Thyroid gland (tissue), 4 donors: ENCODE results near the gene PRR14. TPM values are rescaled to one million over a fixed set of nuclear protein-coding genes. Genes with fewer than 3 reads are reported as not detected.

Source experiments
- DNase-seq, 2 donors: peaks; one replicate each; pipeline ENCODE4 v3.0.0-alpha.2; 2019
- H3K27ac ChIP-seq, 3 donors: fragments of 200-600 bp; sonication (generic); 1 replicate in 2 of 3; 2 replicates in 1 of 3; pipeline ENCODE4 v1.5.1; 2016 to 2019; ENCODE audit warnings: mild to moderate bottlenecking in 1 of 3, moderate library complexity in 1 of 3
- H3K27me3 ChIP-seq: fragments of 200-600 bp; sonication (generic); one replicate; pipeline ENCODE4 v1.5.1; 2019
- H3K36me3 ChIP-seq, 2 donors: fragments of 200-600 bp; sonication (generic); one replicate each; pipeline ENCODE4 v1.5.1; 2016 to 2019
- H3K4me1 ChIP-seq, 2 donors: fragments of 200-600 bp; sonication (generic); one replicate each; pipeline ENCODE4 v1.5.1; 2017 to 2019
- H3K4me3 ChIP-seq, 3 donors: fragments of 200-600 bp; sonication (generic); replicated peaks in 1 of 3; 1 replicate in 2 of 3; 2 replicates in 1 of 3; pipeline ENCODE4 v1.5.1; 2016; ENCODE audit warnings: mild to moderate bottlenecking in 1 of 3
- H3K9me3 ChIP-seq: fragments of 200-600 bp; sonication (generic); one replicate; pipeline ENCODE4 v1.5.1; 2017
- CTCF ChIP-seq, 6 experiments: fragments of 200-600 bp in 3 of 6; fragments of 450-650 bp in 3 of 6; sonication (generic) in 3 of 6; IDR thresholded peaks; one replicate each; pipeline ENCODE4 v1.5.1; 2016 to 2019; ENCODE audit warnings: antibody characterized with exemption in 6 of 6, mild to moderate bottlenecking in 2 of 6, inconsistent platforms in 1 of 6, moderate library complexity in 1 of 6
- POLR2A ChIP-seq, 2 donors: fragments of 450-650 bp; IDR thresholded peaks; one replicate each; pipeline ENCODE4 v1.6.1; 2017; ENCODE audit warnings: antibody characterized with exemption in 2 of 2, mild to moderate bottlenecking in 2 of 2, moderate library complexity in 1 of 2
- WGBS, 2 donors: methylation state at CpG; one replicate each; pipeline ENCODE4 v1.1.5; 2017; 5-methylcytosine and 5-hydroxymethylcytosine counted together
- intact Hi-C: fragments of 100-400 bp; cut with DNase I; formaldehyde crosslinking; loops from one replicate; pipeline ENCODE4 v1.15.1; 2023
- total RNA-seq, 4 donors: library from RNA; depleted of rRNA; stranded (reverse); fragments of >200 nt; gene quantifications; one replicate each; pipeline ENCODE4 v1.2.3, GENCODE V29; 2016

PRR14 gene
- total RNA-seq, 4 donors from 2014 or later = 26.5 to 44.7 (median 34.7) TPM

- Histone ChIP-seq H3K27me3 (no peaks in the 10 kb centered on the region), H3K4me3 (no peak overlapping the region), H3K27ac (no peak overlapping the region), H3K9me3 (no peaks in the 10 kb centered on the region), H3K36me3 (peaks cover 32 to 37% of the 10 kb centered on the region in 2 donors), H3K4me1 (peaks cover 0 to 9% of the 10 kb centered on the region in 2 donors)
- TF ChIP-seq POLR2A (IDR thresholded peaks at IDR 0.05) (no peak), CTCF (IDR thresholded peaks at IDR 0.05) (no peak)
- no peak for DNase-seq
- 92 to 95% methylated on average over 42 to 49 of the region's 49 CpGs for WGBS, 2 donors
- intact Hi-C loops = loop anchor here (10.0 kb wide), 1 partner anchor 160 kb away; the partner anchor contains the start of gene SEPHS2
These were observed 46.3 kb upstream of the PRR14 start for GRCh38 chr16:30604316-30604947.

GRCh38 chr16:30605158-30605557 is 45.6 kb upstream of the PRR14 start:
- WGBS, 2 donors = 84 to 97% methylated on average over 13 to 15 of the region's 15 CpGs
- intact Hi-C loops = loop anchor here (10.0 kb wide), 1 partner anchor 160 kb away; the partner anchor contains the start of gene SEPHS2
- Histone ChIP-seq H3K4me1 (peaks cover 0 to 9% of the 10 kb centered on the region in 2 donors), H3K9me3 (no peaks in the 10 kb centered on the region), H3K27ac (no peak overlapping the region), H3K4me3 (no peak overlapping the region), H3K36me3 (peaks cover 32 to 37% of the 10 kb centered on the region in 2 donors), H3K27me3 (no peaks in the 10 kb centered on the region)
- DNase-seq = no peak
- TF ChIP-seq POLR2A (IDR thresholded peaks at IDR 0.05) (no peak), CTCF (IDR thresholded peaks at IDR 0.05) (no peak)

GRCh38 chr16:30606004-30606403 is 44.8 kb upstream of the PRR14 start:
- TF ChIP-seq CTCF (IDR thresholded peaks at IDR 0.05) (no peak), POLR2A (IDR thresholded peaks at IDR 0.05) (no peak)
- no peaks in the 10 kb centered on the region for H3K27me3 ChIP-seq
- 93 to 98% methylated on average over 3 of the region's 3 CpGs for WGBS, 2 donors
- no peaks in the 10 kb centered on the region for H3K9me3 ChIP-seq
- H3K4me1 ChIP-seq = peaks cover 0 to 9% of the 10 kb centered on the region in 2 donors
- peaks cover 32 to 37% of the 10 kb centered on the region in 2 donors for H3K36me3 ChIP-seq
- DNase-seq = no peak
- intact Hi-C loops = loop anchor here (10.0 kb wide), 1 partner anchor 161 kb away; the partner anchor contains the start of gene SEPHS2
- no peak overlapping the region for H3K4me3 ChIP-seq
- H3K27ac ChIP-seq = no peak overlapping the region

- DNase-seq = peak; percentile 59 to 60
These were observed 41.5 kb upstream of the PRR14 start for GRCh38 chr16:30609002-30609925.

More at GRCh38 chr16:30609002-30609925, 41.5 kb upstream of the PRR14 start:
- H3K36me3 ChIP-seq = peaks cover 17 to 22% of the 10 kb centered on the region in 2 donors
- TF ChIP-seq CTCF (IDR thresholded peaks at IDR 0.05) (no peak), POLR2A (IDR thresholded peaks at IDR 0.05) (no peak)
- H3K4me1 ChIP-seq = peaks cover 0 to 9% of the 10 kb centered on the region in 2 donors
- peak overlapping the region; percentile 83 to 96 (median 92) for H3K27ac ChIP-seq
- intact Hi-C loops = loop anchor here (10.0 kb wide), 1 partner anchor 164 kb away; the partner anchor contains the start of gene SEPHS2
- peak overlapping the region; percentile 56 to 89 (median 85) for H3K4me3 ChIP-seq
- H3K27me3 ChIP-seq = no peaks in the 10 kb centered on the region
- no peaks in the 10 kb centered on the region for H3K9me3 ChIP-seq
- 15% methylated on average over 31 to 34 of the region's 40 CpGs for WGBS, 2 donors
